SW 1271 (cell line): ENCODE data around the gene PDGFB.
A peak's percentile ranks its signal among the peaks of the same experiment; 100 is the strongest.

ENCODE experiments used
- DNase-seq, 2 experiments: peaks; one replicate each; lab custom pipeline; 2025; lab: John Stamatoyannopoulos, UW

The PDGFB gene

DNA sequence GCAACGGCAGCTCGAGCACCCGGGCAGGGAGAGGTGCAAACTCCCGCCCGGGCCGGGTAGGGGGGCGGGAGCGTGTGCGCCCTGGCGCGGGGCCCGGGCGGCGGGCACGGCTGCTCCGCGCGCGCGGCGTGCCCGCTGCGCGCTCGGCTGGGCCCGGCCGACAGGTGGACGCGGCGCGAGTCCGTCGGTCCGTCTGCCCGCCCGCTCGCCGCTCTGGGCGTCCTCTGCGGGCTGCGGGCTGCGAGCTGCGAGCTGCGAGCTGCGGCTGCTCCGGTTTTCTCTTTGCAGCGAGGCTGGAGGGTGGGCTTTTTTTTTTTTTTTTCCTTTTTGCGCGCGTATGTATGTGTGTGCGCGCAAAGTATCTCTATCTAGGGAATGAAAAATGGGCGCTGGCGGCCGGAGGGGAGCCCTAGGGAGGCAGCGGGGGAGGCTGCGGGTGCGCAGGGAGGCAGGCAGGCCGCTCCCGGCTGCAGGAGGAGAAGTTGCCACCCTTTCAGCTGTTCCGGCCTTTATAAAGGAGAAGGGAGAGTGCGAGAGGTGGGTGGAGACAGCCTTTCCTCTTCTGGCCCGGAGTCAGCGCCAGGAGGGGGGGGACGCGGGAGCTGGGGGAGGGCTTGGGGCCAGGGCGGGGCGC lies at the start of gene PDGFB:
PDGFB (minus strand) TSS at position 487 of the 634 bp plus-strand sequence. CDS start 1,019 bp downstream, outside the sequence.
- DNase-seq: no peak

DNA sequence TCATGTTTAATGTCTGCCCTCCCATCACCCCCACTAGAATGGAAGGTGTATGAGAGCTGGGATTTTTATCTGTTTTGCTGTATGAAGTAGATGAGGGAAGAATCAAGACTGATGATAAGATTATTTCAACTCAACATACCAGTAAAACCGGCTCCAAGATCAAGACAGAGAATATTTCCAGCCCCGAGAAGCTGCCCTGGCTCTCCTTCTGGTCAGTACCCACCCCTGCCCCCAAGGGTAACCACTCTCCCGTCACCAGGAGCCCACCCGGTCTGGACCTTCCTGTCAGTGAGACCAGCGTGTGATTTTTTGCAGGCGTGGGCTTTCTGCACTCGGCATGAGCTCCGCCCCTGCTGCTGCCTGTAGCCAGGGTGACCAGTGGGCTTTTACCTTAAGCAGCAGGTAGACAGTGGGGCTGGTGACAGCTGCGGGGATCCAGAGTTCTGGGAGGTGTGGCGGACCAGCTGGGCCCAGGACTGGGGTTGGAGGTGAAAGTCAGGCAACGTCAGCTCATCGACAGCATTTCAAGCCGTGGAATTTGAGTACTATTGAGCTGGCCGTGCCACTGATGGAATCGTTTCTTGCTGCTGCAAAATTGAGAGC lies 49.1 kb upstream of the PDGFB start:
- DNase-seq: no peak

DNA sequence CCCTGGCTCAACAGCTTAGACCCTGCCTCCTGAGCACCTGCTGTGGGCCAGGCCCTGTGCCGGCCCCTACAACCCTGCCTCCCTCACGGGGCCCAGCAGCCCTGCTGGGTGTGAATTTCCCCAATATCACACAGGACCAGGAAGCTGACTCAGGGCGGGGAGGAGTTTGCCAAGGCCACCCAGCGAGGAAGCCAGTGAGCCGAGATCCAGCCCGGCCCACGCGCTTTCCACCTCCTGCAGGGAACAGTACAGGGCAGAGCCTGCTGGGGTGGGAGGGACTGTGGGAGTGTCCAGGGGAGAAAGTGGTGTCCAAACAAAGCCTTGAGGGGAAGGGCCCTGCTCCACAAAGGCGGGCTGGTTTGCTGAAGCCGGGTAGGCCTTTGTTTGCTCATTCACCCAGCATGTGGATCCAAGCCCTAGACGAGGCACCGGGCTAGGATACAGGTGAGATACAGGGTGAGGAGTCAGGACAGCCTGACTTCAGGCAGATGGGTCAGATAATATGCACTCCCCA lies 47.8 kb upstream of the PDGFB start:
- peak; percentile 45 to 86 for DNase-seq

DNA sequence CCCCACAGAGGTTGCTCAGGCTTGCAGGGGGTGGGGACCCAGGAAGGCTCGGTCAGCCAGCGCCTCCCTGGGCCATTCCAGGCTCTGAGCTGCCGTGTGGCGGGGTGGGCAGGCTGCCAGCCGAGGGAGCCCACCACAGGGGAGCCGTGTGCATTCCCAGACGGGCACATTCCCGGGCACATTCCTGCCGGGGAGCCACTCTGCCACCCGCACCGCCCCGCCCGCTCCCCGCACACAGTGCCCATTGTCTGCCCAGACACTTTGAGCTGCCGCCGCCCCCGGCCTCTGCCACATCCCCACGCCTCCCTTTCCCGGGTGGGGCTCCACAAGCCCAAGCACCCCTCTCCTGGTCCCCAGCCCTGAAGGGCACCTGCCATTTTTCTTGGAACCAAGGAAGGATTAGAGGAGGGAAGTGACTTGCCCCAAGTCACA lies 47.3 kb upstream of the PDGFB start:
- peak in 1 of 2 experiments; percentile 28 for DNase-seq

DNA sequence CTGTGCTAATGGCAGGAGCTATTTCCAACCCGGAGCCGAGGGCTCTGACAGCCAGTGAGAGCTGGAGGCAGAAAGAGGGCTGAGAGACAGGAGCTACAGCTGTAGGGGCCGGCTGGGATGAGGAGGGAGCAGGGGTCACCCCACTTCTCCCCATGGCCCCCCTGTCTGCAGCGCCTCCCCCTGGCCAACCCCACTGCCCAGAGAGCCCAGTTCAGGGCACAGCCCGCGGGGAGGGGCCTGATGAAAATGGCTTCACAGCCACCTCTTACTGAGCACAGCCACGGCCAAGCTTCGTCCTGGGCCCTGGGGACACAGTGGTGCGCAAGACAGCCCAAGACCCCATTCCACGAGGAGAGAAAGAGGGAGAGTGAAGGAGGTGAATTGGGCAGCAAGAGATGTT lies 46.7 kb upstream of the PDGFB start:
- no peak for DNase-seq

DNA sequence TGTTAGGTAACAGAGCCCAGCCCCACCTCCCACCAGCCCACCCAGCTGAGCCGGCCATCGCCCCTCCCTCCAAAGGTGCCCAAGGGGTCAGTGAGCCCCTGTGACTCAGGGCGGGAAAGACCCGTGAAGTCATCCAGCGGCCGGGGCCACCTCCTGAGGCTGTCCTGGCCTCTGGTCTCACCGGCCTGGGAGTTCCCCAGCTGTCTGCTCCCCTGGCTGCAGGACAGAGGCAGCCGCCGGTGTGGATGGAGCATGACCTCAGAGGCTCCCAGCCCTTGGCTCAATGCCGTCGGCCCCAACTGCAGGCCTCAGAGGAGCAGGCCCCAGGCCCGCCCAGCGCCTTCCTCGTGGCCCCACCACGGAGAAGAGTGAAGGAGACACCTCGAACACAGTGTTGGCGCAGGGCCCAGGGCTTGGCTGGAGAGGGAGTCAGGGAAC lies 46.0 kb upstream of the PDGFB start:
- no peak for DNase-seq

DNA sequence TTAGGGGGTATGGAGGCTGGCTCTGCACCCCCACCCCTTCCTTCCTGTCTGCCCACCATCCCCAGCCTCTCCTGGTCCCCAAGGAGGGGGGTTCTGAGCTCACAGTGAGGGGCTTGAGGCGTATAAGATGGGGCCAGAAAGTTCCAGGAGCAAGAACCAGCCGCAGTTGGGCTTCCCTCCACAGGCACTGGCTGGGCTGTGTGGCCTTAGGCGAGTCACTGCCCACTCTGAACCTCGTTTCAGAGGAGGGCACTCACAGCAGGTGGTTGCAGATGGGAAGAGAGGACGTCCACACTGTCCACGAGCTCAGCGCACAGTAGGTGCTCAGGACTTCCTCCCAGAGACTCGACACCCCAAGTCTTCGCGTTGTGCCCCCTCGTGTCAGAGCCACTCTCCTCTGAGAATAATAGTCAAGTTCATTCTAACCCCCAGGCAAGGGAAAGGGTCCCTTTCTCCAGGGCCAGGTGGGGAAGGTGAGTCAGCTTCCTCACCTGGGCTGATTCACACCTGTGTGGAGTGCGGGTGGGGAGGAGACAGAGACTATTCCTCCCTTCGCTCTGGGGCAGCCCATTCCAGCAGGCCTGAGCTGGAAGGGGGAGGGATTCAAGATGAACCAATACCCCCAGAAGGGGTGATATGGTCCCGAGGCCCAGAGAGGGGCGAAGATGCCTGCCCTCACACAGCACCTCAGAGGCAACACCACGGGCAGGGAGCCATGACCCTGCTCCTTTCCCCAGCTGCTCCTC lies 45.4 kb upstream of the PDGFB start:
- no peak for DNase-seq

DNA sequence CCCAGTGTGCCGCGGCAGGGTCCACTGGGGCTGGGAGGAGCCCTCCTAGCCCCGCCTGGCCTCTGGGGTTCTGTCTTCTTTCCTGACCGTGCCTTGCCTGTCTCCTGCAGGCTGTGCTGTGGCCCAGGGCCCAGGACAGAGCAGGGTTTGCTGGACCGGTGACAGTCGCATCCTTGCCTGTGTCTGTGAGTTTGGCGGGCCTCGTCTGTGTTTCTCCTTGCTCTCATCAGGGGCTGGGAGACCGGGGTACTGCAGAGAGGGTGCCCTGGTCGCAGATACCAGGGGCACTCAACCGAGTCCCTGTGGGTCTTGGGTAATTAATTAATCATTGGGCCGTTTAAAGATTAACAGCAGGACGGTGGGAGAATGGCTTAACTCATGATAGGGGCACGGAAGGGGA lies 44.8 kb upstream of the PDGFB start:
- DNase-seq: no peak

DNA sequence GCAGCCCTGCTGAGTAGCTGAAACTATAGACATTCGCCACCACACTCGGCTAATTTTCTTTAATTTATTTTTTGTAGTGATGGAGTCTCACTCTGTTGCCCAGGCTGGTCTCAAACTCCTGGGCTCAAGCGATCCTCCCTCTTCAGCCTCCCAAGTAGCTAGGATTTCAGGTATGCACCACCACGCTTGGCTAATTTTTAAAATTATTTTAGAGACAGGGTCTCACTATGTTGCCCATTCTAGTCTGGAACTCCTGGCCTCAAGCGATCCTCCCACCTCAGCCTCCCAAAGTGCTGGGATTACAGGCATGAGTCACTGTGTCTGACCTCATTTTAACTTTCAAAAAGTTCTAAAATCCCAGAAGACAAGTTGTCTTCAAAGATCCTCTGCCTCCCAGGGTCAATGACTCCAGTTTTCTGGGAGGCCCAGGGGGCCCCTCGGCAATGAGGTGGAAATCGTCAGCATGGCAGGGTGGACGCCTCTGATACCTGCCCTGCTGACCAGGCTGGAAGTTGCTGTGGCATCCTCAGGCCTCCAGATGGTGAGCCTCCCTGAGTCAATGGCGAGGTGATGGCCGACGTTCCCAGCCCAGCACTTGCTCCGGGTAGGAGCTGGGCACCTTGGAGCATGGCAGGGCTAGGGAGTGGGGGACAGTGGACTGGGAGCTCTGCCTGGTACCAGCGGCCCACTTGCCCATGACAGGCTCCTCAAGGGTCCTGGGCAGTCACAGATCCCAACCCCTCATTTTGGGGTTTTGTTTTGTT lies 43.5 kb upstream of the PDGFB start:
- no peak for DNase-seq

DNA sequence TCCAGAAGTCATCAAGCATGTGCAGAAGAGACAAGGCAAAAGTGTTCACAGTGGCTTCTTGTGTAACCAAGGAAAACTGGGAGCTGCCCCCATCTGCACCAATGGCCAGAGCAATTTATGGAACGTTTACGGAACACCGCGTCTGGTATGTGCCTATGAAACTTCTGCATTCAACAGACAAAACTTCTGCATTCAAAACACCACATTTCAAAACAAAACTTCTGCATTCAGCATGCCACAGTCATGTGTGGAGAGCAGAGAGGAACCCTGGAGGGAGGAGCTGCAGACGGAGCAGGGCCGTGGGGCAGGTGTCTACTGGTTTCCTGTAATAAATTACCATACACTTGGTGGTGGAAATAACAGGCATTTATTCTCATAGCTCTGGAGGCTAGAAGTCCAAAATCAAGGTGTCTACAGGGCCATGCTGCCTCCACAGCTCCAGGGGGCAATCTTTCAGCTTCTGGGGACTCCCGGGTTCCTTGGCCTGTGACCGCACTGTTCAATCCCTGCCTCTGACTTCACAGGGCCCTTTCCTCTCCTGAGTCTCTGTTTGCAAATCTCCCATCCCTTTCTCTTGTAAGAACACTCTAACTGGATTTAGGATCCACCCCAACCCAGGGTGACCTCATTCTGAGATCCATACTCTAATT lies 42.4 kb upstream of the PDGFB start:
- DNase-seq: no peak

DNA sequence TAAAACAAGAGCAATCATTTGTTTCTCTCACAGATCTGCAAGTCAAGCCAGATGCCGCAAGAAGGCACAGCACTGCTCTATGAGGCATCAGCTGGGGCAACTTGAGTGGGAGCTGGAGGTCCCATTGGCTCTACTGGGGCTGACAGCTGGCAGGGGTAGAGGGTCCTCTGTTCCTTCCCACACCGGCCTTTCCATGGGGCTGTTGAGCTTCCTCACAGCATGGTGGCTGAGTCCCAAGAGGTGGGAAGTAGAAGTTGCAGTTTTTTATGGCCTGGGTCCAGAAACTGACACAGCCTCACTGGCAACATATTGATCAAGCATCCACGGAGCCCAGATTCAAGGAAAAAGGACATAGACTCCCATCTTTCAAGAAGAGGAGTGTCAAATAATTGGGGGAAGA lies 40.2 kb upstream of the PDGFB start:
- no peak for DNase-seq

DNA sequence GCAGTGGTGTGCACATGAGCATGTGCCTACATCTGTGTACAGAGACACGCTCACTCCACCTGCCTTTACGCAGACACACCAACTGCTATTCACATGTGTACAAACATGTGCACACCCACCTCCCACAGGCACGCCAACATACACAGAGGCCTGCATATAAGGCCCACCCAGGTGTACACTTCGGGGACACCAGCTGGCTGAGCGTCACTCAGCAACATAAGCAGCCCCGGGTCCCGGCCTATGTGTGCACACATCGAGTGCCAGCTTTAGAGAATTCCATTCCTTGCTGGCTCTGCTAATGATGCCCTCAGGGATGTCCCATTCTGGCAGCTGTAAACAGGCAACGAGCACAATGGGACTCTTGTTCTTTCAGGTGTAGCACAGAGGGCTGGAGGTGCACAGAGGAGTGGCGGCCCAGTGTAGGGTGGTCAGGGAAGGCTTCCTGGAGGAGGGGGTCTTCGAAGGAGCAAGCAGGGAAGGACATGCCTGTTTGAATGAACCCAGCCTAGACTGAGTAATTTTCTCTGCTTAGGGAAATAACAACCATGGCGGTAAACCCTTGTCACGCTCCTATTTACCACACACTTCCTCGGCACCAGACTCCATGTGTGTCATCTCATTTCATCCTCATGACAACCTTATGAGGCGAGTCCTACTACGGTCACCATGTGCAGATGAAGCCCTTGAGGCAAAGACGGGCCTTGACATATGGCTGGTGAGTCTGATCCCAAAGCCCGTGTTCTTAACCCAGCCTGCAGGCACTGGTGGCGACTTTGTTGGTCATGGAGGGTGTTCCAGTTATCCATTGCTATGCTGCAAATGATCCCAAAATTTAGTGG lies 39.6 kb upstream of the PDGFB start:
- no peak for DNase-seq

DNA sequence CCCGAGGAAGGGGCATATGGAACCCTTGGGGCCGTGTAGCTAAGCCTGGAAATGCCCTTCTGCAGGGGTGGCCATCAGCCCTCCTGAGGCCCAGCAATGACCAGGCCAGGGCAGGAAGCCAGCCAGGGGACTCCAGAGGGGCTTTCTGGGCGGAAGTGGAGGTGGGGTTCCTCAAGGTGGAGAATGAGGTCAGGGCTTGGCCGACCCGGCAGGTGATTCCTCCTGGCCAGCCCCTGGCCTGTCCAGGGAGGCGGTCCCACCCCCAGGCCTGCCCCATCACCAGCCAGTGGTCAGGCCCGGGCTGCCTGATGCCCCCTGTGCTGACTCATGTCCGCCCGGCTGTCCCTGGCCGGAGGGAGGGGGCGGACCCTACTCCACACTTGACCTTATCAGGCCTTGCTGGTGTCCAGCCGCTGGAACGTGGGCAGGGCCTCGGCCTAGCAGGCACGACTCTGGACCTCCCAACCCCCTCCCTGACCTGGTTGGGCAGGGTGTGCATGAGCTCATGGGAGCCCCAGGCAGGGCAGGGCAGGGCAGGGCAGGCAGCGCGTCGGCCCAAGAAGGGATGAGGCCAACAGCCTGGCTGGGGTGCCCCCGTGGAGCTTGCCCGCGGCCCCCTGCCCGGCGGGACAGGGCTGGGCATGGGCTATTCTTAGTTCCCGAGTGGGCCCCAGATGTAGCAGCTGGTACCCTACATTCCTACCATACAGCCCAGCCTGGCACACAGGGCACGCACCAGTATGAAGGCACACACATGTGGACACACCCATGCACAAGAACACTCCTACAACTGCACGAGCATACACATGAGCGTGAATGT lies 38.8 kb upstream of the PDGFB start:
- DNase-seq: peak in 1 of 2 experiments; percentile 19

DNA sequence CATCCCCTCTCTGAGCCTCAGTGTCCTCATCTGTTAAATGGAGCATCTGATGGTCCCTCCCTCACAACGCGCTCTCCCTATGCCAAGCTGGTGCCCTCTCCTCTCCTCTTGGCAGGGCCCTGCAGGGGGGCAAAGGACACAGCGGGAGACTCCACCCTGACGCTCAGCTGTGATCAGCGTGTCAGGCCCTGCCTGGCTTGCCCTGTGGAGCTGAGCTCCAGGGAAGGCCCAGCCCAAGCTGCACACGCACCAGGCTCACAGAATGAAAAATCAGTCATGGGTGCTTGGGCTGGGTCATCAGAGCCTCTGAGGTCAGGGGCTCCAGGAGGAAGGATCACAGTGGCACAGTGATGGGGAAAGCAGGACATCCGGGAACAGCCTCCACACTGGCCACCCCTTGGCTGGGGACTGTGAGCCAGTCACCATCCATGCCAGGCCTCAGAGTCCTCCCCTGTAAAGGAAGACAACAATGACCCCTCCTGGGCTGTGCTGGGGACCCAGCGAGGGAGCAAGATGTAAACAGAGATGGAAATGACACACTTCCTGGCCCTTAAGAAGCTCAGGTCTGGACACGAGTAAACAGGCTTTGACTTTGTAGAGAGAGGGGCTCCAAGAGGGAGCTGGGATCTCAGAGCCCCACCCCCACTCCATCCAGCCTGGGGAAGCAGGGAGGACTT lies 38.0 kb upstream of the PDGFB start:
- DNase-seq: no peak

DNA sequence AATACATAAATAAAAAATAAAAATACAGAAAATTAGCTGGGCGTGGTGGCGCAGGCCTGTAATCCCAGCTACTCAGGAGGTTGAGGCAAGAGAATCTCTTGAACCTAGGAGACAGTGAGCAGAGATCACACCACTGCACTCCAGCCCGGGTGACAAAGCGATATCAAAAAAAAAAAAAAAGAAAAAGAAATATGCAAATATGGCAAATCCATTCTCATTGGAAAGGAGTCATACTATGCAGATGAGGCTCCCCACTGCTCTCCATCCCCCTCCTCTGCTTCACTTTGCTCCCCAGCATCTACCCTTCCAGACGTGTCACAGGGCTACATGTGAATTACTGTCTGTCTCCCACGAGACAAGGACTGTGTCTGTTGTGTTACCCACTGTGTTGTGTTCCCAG lies 36.3 kb upstream of the PDGFB start:
- no peak for DNase-seq

DNA sequence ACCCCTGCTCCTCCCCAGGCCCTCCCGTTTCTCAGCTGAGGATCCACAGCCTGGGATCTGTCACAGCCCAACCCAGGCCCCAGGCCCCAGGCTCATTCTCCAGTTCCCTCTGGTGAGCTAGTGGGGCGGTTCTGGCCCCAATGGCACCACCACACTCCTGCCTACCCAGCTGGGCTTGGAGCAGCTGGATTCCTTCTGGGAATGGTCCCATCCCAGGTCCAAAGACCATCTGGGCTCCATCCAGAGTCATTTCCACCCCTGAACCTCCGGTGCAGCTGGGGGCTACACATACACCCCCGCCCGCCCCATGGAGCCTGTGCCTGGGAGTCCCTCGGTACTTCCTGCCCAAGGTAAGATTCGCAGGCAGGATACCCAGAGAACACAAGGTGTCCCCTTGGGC lies 35.5 kb upstream of the PDGFB start:
- no peak for DNase-seq

DNA sequence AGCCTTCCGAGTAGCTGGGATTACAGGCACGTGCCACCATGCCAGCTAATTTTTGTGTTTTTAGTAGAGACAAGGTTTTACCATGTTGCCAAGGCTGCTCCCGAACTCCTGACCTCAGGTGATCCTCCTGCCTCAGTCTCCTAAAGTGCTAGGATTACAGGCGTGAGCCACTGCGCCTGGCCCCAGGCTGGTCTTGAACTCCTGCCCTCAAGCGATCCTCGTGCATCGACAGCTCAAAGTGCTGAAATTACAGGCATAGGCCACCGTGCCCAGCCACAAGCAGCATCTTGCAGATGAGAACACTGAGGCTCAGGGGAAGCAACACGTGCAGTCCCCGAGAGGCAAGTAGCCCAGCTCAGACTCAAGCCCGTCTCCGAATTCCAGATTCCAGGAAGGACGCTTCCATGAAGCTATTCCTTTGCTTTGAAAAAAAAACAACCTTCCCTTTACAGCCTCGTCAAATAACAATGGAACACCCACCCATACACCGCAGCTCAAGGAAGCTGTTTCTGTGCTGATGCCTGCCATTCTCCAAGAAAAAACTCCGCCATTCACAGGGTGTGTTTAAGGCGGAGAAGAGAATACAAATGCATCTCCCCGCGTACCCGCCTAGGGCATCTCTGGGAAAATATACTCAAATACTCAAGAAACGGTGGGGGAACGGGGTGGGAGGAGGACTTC lies 34.5 kb upstream of the PDGFB start:
- no peak for DNase-seq

DNA sequence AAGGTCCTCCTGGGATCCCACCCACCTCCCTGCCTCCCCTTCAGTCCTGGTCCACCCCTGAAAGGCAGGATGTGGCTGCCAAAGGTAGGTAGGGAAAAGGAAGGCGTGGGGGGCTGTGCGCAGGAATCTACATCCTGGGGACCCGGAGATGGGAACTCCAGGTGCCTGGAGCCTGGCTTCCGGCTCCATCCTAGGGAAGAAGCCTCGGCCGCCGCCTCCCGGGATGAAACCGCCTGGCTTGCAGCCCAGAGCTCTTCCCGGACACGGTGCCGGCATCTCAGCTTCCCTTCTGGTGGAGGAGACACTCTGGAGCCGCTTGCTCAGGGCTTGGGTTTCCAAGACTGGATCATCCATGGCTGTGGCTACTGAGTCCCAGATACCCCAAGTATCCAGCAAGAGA lies 33.3 kb upstream of the PDGFB start:
- no peak for DNase-seq

DNA sequence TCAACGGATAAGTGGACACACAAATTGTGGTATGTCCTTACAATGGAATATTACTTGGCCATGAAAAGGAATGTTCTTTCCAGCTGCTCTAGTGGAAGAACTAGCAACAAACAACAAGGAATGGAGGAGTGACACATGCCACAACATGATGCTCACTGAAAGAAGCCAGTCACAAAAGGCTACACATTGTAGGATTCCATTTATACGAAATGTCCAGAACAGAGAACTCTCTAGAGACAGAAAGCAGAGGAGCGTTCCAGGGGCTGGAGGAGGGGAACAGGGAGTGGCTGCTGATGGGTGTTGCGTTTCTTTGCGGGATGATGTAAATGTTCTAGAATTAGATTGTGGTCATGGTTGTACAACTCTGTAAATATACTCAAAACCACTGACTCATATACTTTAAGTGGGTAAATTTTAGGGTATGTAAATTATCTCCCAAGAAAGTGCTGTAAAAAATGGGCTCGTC lies 32.4 kb upstream of the PDGFB start:
- no peak for DNase-seq
